HepG2 (cell line): ENCODE data around the gene SLC35F6. TPM values are rescaled to one million over a fixed set of nuclear protein-coding genes. Genes with fewer than 3 reads are reported as not detected.

Source experiments
- ATF5 ChIP-seq: sonication (generic); formaldehyde crosslinking; IDR thresholded peaks from 2 replicates; pipeline ENCODE4 v1.4.0; 2020; ENCODE audit warnings: mild to moderate bottlenecking, low read depth, missing genetic modification reagents
- KDM1A ChIP-seq: IDR thresholded peaks from 2 replicates; pipeline ENCODE4 v1.6.1; 2016; ENCODE audit warnings: missing compliant biosample characterization
- MIER3 ChIP-seq: IDR thresholded peaks from 2 replicates; pipeline ENCODE4 v1.6.1; 2016; ENCODE audit warnings: missing compliant biosample characterization, borderline replicate concordance
- NFIB ChIP-seq: sonication (generic); formaldehyde crosslinking; IDR thresholded peaks from 2 replicates; pipeline ENCODE4 v1.9.0; 2021; ENCODE audit warnings: missing genetic modification reagents, mild to moderate bottlenecking, borderline replicate concordance
- RAD21 ChIP-seq: fragments of 450-650 bp; formaldehyde crosslinking; IDR thresholded peaks from 2 replicates; pipeline ENCODE4 v1.5.0; 2020; ENCODE audit warnings: mild to moderate bottlenecking
- RFXAP ChIP-seq: sonication (generic); formaldehyde crosslinking; IDR thresholded peaks from 2 replicates; pipeline ENCODE4 v1.4.0; 2020; ENCODE audit warnings: missing genetic modification reagents, borderline replicate concordance
- TOE1 ChIP-seq: sonication (generic); formaldehyde crosslinking; IDR thresholded peaks from 2 replicates; pipeline ENCODE4 v1.4.0; 2020; ENCODE audit warnings: mild to moderate bottlenecking, missing genetic modification reagents
- ZBTB39 ChIP-seq: sonication (generic); formaldehyde crosslinking; IDR thresholded peaks from 2 replicates; pipeline ENCODE4 v1.5.0; 2020; ENCODE audit warnings: missing genetic modification reagents
- ZFP90 ChIP-seq: sonication (generic); formaldehyde crosslinking; IDR thresholded peaks from 2 replicates; pipeline ENCODE4 v1.8.0; 2022; ENCODE audit warnings: missing genetic modification reagents, mild to moderate bottlenecking, inconsistent platforms, borderline replicate concordance
- ZNF205 ChIP-seq: IDR thresholded peaks from 2 replicates; pipeline ENCODE4 v1.6.1; 2018; ENCODE audit warnings: missing biosample characterization, missing genetic modification reagents
- ZNF644 ChIP-seq: IDR thresholded peaks from 2 replicates; pipeline ENCODE4 v1.6.1; 2016; ENCODE audit warnings: low read depth
- polyA plus RNA-seq, 8 experiments: library from polyadenylated mRNA; depleted of rRNA in 3 of 8; stranded (reverse) in 7 of 8; unstranded in 1 of 8; fragments of >200 nt; fragmentation: Illumina TruSeq in 4 of 8; extraction: Trizol in 4 of 8; gene quantifications; 2 replicates each; pipeline versions ENCODE4 v1.2.1 to v1.2.3, GENCODE V29; 2011 to 2016; ENCODE audit warnings: low read depth in 4 of 8, missing spikeins in 1 of 8, mixed read lengths in 1 of 8; ENCODE audit not compliant: insufficient read depth in 1 of 8
- total RNA-seq, 5 experiments: library from RNA; depleted of rRNA; stranded (reverse); fragments of >200 nt; fragmentation: Illumina TruSeq; extraction: Trizol; gene quantifications; 2 replicates each; pipeline ENCODE4 v1.2.3, GENCODE V29; 2016; ENCODE audit warnings: low read depth in 1 of 5
- TF ChIP-seq, protein P1 (sequence below): IDR thresholded peaks from 2 replicates; pipeline ENCODE4 v1.6.1; 2016; ENCODE audit warnings: missing compliant biosample characterization, missing genetic modification reagents, borderline replicate concordance
- TF ChIP-seq, protein P2 (sequence below): sonication (generic); formaldehyde crosslinking; IDR thresholded peaks from 2 replicates; pipeline ENCODE4 v1.9.0; 2021; ENCODE audit warnings: missing genetic modification reagents, mild to moderate bottlenecking, borderline replicate concordance
- TF ChIP-seq, protein P3 (sequence below): sonication (generic); formaldehyde crosslinking; IDR thresholded peaks from 2 replicates; pipeline ENCODE4 v1.8.0; 2022; ENCODE audit warnings: mild to moderate bottlenecking, missing genetic modification reagents; ENCODE audit not compliant: insufficient replicate concordance
- TF ChIP-seq, protein P4 (sequence below): sonication (generic); formaldehyde crosslinking; IDR thresholded peaks from 2 replicates; pipeline ENCODE4 v1.4.0; 2020; ENCODE audit warnings: missing genetic modification reagents

SLC35F6 gene
- total and polyA plus RNA-seq, 2 of the 13 experiments (the other 11 are each of a cell fraction or from before 2014, with no cell fraction given), result 15.2 to 21.2 TPM

- peak; percentile 75 for TF ChIP-seq ZNF205 (CRISPR knock-in tag)
- TF ChIP-seq, protein P1, sequence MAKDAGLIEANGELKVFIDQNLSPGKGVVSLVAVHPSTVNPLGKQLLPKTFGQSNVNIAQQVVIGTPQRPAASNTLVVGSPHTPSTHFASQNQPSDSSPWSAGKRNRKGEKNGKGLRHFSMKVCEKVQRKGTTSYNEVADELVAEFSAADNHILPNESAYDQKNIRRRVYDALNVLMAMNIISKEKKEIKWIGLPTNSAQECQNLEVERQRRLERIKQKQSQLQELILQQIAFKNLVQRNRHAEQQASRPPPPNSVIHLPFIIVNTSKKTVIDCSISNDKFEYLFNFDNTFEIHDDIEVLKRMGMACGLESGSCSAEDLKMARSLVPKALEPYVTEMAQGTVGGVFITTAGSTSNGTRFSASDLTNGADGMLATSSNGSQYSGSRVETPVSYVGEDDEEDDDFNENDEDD, result peak; percentile 79; the same call in 1 of the 2 replicates
- TF ChIP-seq ZFP90 (CRISPR knock-in tag), result peak; percentile 66
- no peak for TF ChIP-seq KDM1A (CRISPR knock-in tag)
- TF ChIP-seq ZBTB39 (CRISPR knock-in tag), result 0 out of 2 replicates have a peak, but pooled peaks have one; percentile 65
- 0 out of 2 replicates have a peak, but pooled peaks have one; percentile 30 for TF ChIP-seq MIER3
- TF ChIP-seq RFXAP, result peak; percentile 38; the same call in 1 of the 2 replicates
- TF ChIP-seq ZNF644 (CRISPR knock-in tag), result no peak
- TF ChIP-seq NFIB, result no peak
- peak; percentile 57; the same call in 1 of the 2 replicates for TF ChIP-seq RAD21 (CRISPR knock-in tag)
- TF ChIP-seq, protein P2, sequence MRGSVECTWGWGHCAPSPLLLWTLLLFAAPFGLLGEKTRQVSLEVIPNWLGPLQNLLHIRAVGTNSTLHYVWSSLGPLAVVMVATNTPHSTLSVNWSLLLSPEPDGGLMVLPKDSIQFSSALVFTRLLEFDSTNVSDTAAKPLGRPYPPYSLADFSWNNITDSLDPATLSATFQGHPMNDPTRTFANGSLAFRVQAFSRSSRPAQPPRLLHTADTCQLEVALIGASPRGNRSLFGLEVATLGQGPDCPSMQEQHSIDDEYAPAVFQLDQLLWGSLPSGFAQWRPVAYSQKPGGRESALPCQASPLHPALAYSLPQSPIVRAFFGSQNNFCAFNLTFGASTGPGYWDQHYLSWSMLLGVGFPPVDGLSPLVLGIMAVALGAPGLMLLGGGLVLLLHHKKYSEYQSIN (CRISPR knock-in tag), result no peak
- peak; percentile 30; the same call in 1 of the 2 replicates for TF ChIP-seq TOE1 (CRISPR knock-in tag)
- TF ChIP-seq, protein P3, sequence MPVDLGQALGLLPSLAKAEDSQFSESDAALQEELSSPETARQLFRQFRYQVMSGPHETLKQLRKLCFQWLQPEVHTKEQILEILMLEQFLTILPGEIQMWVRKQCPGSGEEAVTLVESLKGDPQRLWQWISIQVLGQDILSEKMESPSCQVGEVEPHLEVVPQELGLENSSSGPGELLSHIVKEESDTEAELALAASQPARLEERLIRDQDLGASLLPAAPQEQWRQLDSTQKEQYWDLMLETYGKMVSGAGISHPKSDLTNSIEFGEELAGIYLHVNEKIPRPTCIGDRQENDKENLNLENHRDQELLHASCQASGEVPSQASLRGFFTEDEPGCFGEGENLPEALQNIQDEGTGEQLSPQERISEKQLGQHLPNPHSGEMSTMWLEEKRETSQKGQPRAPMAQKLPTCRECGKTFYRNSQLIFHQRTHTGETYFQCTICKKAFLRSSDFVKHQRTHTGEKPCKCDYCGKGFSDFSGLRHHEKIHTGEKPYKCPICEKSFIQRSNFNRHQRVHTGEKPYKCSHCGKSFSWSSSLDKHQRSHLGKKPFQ, result peak; percentile 41
- TF ChIP-seq, protein P4, sequence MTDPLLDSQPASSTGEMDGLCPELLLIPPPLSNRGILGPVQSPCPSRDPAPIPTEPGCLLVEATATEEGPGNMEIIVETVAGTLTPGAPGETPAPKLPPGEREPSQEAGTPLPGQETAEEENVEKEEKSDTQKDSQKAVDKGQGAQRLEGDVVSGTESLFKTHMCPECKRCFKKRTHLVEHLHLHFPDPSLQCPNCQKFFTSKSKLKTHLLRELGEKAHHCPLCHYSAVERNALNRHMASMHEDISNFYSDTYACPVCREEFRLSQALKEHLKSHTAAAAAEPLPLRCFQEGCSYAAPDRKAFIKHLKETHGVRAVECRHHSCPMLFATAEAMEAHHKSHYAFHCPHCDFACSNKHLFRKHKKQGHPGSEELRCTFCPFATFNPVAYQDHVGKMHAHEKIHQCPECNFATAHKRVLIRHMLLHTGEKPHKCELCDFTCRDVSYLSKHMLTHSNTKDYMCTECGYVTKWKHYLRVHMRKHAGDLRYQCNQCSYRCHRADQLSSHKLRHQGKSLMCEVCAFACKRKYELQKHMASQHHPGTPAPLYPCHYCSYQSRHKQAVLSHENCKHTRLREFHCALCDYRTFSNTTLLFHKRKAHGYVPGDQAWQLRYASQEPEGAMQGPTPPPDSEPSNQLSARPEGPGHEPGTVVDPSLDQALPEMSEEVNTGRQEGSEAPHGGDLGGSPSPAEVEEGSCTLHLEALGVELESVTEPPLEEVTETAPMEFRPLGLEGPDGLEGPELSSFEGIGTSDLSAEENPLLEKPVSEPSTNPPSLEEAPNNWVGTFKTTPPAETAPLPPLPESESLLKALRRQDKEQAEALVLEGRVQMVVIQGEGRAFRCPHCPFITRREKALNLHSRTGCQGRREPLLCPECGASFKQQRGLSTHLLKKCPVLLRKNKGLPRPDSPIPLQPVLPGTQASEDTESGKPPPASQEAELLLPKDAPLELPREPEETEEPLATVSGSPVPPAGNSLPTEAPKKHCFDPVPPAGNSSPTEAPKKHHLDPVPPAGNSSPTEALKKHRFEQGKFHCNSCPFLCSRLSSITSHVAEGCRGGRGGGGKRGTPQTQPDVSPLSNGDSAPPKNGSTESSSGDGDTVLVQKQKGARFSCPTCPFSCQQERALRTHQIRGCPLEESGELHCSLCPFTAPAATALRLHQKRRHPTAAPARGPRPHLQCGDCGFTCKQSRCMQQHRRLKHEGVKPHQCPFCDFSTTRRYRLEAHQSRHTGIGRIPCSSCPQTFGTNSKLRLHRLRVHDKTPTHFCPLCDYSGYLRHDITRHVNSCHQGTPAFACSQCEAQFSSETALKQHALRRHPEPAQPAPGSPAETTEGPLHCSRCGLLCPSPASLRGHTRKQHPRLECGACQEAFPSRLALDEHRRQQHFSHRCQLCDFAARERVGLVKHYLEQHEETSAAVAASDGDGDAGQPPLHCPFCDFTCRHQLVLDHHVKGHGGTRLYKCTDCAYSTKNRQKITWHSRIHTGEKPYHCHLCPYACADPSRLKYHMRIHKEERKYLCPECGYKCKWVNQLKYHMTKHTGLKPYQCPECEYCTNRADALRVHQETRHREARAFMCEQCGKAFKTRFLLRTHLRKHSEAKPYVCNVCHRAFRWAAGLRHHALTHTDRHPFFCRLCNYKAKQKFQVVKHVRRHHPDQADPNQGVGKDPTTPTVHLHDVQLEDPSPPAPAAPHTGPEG, result no peak; the same call in 1 of the 2 replicates
- TF ChIP-seq ATF5 (CRISPR knock-in tag), result no peak
These were observed at the start of gene SLC35F6 (continued) for GRCh38 chr2:26764078-26764887.
